HG03045 (cell line): ENCODE results near the gene ZNF493.

ENCODE experiments used
- ATAC-seq: cut with Tn5 transposase; IDR thresholded peaks from one replicate; pipeline ENCODE4 v1.9.1; 2021; ENCODE audit warnings: mild to moderate bottlenecking, moderate library complexity; ENCODE audit not compliant: unreplicated experiment

Gene ZNF493

DNA sequence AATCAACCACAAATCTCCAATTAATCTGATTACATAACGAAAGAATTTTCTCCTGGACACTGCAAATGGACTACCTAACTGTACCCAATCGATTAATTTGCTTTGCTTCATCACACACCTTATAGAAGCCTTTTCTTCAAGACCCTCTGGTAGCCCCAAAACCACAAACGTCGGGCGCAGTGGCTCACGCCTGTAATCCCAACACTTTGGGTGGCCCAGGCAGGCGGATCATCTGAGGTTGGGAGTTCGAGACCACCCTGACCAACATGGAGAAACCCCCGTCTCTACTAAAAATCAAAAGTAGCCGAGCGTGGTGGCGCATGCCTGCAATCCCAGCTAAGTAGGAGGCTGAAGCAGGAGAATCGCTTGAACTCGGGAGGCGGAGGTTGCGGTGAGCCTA lies 65.6 kb downstream of the ZNF493 start:
- no peak for ATAC-seq

DNA sequence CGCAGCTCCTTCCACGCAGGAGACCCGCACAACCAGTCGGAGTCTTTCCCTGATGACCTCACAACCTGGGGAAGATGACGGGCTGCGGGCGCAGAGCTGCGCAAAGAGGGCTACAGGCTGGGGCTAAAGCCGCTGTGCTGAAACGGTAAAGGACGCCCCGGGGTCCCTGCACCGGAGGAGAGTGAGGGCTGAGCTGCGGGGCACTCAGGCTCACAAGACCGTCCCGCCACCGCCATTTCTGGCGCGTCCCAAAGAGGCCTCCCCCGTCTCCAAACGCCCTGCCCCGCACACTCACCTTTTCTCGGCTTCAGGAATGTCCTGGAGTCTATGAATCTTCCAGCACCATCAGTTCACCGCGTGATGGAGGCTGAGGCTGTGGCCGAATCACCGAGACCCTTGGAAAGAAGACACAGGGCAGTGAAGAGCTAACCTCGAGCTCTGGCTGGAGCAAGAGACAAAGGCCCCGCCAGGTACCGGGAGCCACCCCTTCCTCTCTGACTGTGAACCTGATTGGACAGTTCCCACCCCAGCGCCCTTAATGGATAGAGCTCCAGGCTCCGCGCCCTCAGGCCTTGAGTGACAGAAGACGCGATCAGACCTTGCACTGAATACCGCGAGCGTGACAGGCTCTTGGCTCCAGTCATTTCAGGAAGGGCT lies 66.6 kb downstream of the ZNF493 start:
- no peak for ATAC-seq

DNA sequence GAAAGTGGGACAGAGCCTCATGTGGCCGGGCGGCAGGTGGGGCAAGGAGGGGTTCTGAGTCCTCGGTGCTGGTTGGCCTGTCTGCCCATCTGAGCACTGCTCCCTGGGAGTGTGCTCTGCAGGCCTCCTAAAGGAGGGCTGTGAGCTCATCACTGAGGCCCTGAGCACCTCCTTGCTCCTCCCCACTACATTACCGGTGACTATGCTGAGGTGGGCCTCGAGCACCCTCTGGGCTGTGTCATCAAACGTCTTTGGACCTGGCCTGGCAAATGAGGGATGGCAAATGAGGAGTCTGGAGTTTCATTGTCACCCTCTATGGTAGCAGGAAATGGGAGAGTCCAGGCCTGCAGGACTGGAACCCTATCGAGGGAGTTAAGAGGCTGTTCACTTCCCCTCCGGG lies 69.7 kb downstream of the ZNF493 start:
- no peak for ATAC-seq

DNA sequence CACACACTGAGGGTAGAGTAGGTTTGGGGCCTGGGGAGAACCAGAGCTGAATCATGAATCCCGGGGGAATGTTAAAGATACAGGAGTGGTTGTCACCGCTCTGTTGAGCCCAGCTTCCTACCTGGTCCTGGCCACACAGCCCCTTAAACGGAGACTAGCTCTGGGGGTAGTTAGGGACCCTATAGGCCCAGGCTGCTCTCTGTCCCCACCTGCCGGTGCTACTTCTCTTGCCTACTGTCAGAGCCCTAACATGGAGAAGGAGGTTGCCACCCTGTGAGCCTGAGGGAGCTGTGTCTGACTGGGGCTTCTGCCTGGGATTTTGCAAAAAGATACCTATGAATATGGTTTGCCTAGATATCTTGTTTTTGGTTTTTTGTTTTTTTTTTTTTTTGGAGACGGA lies 71.9 kb downstream of the ZNF493 start:
- no peak for ATAC-seq

DNA sequence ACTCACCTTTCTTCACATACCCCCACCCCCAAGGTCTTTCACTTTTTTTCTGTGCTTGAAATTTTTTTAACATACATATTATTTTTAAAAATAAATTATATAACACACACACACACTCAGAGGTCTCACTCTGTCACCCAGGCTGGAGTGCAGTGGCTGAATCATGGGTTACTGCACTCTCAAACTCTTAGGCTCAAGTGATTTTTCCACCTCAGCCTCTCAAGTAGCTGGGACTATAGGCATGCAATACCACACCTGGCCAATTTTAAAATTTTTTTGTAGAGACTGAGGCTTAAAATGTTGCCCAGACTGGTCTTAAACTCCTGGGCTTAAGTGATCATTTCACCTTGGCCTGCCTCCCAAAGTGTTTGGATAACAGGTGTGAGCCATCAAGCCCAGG lies 75.6 kb downstream of the ZNF493 start:
- ATAC-seq: no peak

DNA sequence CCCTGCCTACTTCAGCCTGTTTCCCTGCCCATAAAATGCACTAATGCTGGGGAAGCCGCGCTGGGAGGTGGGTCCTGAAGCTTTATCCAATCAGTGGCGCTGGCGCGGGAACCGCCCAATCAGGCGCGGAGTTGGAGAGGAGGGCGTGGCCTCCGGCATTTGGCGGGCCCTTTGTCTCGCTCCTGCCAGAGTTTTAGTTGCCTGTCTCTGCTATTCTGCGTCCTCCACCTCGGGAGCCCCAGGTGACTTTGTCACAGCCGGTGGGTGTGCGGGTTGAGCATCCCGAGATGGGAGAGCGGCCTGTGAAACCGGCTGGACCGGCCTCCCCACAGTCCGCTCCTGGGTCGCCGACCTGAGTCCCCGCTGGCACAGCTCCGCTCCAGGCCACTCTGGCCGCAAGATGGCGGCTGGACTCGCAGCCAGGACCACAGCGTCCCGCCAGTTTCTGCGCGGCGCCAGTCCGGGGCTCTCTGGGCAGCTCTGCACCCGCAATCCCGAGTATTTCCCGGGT lies 77.8 kb downstream of the ZNF493 start:
- ATAC-seq: no peak
